Lower leg skin (tissue), 3 donors: ENCODE measurements around the gene SLC12A9.

Experiments
- CTCF ChIP-seq, 3 donors: fragments of 450-650 bp; IDR thresholded peaks; one replicate each; pipeline ENCODE4 v1.5.1; 2016; ENCODE audit warnings: antibody characterized with exemption in 3 of 3, mild to moderate bottlenecking in 3 of 3, moderate library complexity in 2 of 3
- POLR2A ChIP-seq, 2 donors: fragments of 450-650 bp; IDR thresholded peaks; one replicate each; pipeline ENCODE4 v1.6.1; 2016 to 2017; ENCODE audit warnings: antibody characterized with exemption in 2 of 2, mild to moderate bottlenecking in 1 of 2, moderate library complexity in 1 of 2

DNA sequence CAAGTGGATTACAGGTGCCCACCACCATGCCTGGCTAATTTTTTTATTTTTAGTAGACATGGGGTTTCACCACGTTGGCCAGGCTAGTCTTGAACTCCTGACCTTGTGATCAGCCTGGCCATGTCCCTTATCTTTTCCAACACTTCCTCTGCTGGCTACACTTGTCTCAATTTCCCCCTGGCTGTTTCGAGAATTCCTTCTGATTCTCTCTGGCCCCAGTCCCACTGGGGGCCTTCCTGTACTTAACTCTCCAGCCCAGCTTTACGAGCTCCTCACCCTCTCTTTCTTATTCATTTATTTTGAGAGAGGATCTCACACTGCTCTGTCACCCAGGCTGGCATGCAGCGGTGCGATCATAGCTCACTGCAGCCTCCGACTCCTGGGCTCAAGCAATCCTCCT is 33.7 kb upstream of the SLC12A9 start:
- no peak for TF ChIP-seq CTCF (IDR thresholded peaks at IDR 0.05)
- TF ChIP-seq POLR2A (IDR thresholded peaks at IDR 0.05): no peak
